Measurements from ENCODE around the gene CLCNKA.
"Not testable (repeated sequence)": the region's sequence is repeated elsewhere in the genome, so short reads cannot be mapped to it uniquely, and the experiment has no call there.

The CLCNKA gene

DNA sequence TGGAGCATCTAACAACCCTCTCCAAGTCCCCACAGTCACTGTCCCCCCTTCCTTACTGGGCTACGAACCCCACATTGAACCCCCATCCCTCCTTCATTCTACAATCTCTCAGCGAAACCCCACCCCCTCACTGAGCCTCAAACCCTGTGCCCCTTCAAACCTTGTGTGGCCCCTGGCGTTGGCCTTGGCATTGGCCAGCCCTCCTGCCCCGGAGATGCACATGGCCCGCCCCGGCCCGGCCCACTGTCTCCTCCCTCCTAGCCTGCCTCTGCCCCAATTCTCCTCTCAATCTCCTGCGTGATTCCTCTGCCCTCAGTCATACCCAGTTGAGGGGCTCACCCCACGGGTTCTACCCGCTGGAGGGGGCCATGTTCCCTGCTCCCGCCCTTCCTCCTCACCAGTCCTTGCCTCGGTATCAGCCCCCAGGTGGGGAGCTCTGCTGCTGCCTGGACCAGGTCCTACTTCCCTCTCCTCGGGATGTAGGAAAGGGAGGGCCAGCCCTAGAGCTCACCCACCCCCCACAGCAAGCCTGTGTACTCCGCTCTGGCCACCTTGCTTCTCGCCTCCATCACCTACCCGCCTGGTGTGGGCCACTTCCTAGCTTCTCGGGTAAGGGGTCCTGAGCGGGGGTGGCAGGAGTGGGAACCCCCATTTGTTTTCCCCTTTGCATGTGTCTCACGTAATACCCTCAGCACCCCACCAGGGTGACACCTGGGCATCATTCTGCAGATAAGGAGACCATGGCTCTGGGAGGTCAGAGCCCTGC, 6.6 kb downstream of the CLCNKA start:
- TF ChIP-seq, protein P1, sequence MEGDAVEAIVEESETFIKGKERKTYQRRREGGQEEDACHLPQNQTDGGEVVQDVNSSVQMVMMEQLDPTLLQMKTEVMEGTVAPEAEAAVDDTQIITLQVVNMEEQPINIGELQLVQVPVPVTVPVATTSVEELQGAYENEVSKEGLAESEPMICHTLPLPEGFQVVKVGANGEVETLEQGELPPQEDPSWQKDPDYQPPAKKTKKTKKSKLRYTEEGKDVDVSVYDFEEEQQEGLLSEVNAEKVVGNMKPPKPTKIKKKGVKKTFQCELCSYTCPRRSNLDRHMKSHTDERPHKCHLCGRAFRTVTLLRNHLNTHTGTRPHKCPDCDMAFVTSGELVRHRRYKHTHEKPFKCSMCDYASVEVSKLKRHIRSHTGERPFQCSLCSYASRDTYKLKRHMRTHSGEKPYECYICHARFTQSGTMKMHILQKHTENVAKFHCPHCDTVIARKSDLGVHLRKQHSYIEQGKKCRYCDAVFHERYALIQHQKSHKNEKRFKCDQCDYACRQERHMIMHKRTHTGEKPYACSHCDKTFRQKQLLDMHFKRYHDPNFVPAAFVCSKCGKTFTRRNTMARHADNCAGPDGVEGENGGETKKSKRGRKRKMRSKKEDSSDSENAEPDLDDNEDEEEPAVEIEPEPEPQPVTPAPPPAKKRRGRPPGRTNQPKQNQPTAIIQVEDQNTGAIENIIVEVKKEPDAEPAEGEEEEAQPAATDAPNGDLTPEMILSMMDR (IDR thresholded peaks at IDR 0.05; ENCODE audit: low read depth, low read length) = no peak
- DNase-seq (ENCODE audit: extremely low read depth, low read depth) = no peak

DNA sequence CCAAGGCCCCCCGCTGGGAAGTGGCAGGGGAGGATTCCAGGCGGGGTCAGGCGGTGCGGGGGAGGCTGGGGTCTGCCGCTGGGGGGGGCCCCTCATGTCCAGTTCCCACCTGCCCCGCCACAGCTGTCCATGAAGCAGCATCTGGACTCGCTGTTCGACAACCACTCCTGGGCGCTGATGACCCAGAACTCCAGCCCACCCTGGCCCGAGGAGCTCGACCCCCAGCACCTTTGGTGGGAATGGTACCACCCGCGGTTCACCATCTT, 7.1 kb downstream of the CLCNKA start:
- DNase-seq (ENCODE audit: extremely low read depth, low read depth) = not testable (repeated sequence)

DNA sequence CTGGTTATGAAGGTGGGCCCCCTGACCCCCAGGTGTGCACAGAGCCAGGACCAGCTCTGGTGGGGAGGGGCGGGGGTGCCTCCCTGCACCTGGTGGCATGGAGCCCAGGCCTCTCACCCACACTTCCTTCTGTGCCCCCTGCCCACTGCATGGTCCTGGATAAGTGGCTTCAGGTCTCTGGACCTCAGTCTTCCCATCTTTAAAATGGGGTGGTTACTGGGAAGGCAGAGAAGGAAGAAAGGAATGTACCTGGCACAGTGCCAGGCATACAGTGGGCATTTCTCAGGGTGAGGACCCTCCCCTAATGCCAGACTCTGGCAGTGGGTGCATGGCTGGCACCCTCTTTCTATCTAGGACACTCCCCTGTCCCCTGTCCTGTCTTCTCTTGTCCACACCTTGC, 7.5 kb downstream of the CLCNKA start:
- no peak for DNase-seq (ENCODE audit: extremely low read depth, low read depth)
- TF ChIP-seq, protein P1 (IDR thresholded peaks at IDR 0.05; ENCODE audit: low read depth, low read length) = no peak

DNA sequence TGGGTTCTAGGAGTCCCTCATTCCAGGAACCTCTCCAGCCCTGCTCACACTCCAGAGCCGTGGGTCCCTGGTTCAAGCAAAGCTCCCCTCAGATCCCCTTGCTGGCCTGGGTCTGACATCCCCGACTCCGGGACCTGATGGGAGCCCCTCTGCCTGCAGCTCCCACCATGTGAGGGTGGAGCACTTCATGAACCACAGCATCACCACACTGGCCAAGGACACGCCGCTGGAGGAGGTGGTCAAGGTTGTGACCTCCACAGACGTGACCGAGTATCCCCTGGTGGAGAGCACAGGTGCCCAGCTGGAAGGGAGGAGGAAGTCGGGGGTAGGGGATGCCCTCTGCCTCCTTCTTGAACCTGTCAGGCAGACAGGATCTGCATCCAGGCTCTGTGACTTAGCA, 9.7 kb downstream of the CLCNKA start:
- TF ChIP-seq, protein P1 (IDR thresholded peaks at IDR 0.05; ENCODE audit: low read depth, low read length) = no peak
- DNase-seq (ENCODE audit: extremely low read depth, low read depth) = no peak

DNA sequence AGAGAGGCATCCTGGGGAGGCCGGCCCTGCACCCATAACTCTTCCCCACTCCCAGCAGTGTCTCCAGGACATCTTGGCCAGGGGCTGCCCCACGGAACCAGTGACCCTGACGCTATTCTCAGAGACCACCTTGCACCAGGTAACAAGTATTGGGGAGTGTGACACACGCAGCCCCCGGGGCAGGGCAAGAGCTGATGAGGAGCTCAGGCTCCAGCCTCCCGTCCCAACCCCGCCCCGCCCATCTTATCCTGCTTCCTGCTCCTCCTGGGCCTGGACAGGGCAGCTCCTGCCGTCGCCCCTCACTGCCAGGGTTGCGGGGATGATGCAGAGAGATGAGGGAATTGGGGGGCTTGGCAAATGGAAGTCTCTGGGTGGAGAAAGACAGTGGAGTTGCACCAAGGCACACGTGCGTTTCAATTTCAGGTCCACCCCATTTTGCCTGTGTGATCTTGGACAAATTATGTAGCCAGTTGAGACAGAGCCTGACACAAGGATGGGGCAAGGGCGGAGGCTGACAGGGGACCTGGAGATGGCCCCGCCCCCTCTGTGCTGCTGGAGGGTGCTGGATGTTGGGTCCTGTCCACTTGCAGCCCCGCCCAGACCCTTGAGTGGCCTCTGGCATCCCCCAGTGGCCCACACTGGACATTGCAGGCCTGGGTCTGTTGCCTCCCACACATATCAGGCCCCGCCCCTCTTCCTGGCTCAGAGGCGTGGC, 10.7 kb downstream of the CLCNKA start:
- TF ChIP-seq, protein P1 (IDR thresholded peaks at IDR 0.05; ENCODE audit: low read depth, low read length) = peak; percentile 98
- peak; percentile 57 for DNase-seq (ENCODE audit: extremely low read depth, low read depth)

DNA sequence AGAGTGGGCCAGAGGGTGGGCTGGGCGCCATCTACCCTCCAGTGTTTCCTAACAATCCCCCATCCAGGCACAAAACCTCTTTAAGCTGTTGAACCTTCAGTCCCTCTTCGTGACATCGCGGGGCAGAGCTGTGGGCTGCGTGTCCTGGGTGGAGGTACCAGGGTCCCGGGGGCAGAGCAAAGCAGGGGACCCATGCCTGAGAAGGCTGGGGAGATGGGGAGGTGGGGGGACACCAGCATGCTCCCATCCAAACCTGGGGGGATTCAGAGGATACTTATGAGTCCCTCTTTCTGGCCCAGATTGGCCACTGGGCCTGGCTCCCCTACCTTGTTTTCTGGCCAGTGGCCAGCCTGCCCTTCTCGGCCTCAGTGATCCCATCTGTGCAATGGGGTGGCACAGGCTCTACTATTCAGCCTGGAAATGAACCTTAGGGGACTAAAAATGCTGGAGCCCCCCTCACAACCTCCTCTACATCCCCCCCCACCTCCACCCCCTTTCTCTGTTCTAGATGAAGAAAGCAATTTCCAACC, 11.3 kb downstream of the CLCNKA start:
- not testable (repeated sequence) for DNase-seq (ENCODE audit: extremely low read depth, low read depth)

GRCh38 chr1:16036461-16036860, 14.6 kb downstream of the CLCNKA start:
- DNase-seq (ENCODE audit: extremely low read depth, low read depth) = not testable (repeated sequence)

DNA sequence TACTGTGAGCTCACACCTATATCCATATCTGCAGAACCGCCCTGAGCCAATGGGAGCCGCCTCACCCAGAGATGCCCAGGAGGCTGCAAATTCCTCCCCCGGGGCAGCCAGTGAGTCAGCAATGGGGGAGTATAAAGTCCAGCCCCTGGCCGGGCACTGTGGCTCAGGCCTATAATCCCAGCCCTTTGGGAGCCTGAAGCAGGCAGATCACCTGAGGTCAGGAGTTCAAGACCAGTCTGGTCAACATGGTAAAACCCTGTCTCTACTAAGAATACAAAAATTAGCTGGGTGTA, 16.7 kb downstream of the CLCNKA start:
- TF ChIP-seq, protein P1 (IDR thresholded peaks at IDR 0.05; ENCODE audit: low read depth, low read length) = no peak
- no peak for DNase-seq (ENCODE audit: extremely low read depth, low read depth)

DNA sequence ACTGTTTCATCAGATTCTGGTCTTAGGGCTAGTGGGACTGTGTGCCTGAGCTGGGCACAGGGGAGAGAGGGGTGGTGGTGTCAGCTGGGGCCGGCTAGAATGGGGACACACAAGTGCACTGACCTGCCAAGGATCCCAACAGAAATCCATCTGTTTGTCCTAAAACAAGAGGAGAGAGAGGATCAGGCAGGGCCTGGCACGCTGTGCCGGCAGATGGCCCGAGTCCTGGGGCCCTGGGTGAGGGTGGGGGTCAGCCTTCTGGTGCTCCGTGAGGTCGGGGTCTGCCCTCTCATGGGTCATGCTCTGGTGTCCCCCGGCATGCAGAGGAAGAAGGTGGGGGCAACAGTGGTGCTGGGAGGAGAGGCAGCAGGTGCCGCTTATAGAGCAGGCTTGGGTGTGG, 18.0 kb downstream of the CLCNKA start:
- not testable (repeated sequence) for DNase-seq (ENCODE audit: extremely low read depth, low read depth)
